ENCODE results near the gene MPG.

DNA sequence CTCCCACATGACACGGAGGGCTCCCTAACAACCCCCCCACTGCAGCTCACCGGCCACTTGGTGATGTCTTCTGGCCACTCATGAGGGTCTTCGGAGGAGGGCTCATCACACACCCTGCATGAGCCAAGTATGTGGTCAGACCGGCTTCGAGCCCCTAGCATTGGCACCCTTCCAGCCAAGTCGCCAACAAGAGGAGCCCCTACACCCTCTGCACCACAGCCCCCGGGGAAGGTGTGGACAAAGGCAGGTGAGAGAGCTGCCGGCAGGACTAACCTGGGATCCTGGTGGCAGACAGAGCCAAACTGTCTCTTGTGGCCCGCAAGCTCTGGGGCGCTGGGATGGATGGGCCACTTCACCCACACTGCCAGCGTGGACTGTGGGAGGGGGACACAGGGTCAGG lies 17.9 kb upstream of the MPG start:
- no peak for TF ChIP-seq SP1 (IDR thresholded peaks at IDR 0.05; ENCODE audit: low read depth, low read length)
- no peak for TF ChIP-seq POLR2AphosphoS5 (IDR thresholded peaks at IDR 0.05; ENCODE audit: low read depth, low read length)
- TF ChIP-seq RBBP5 (IDR thresholded peaks at IDR 0.05; ENCODE audit: borderline replicate concordance, low read depth, low read length), result no peak
- TF ChIP-seq, protein P1, sequence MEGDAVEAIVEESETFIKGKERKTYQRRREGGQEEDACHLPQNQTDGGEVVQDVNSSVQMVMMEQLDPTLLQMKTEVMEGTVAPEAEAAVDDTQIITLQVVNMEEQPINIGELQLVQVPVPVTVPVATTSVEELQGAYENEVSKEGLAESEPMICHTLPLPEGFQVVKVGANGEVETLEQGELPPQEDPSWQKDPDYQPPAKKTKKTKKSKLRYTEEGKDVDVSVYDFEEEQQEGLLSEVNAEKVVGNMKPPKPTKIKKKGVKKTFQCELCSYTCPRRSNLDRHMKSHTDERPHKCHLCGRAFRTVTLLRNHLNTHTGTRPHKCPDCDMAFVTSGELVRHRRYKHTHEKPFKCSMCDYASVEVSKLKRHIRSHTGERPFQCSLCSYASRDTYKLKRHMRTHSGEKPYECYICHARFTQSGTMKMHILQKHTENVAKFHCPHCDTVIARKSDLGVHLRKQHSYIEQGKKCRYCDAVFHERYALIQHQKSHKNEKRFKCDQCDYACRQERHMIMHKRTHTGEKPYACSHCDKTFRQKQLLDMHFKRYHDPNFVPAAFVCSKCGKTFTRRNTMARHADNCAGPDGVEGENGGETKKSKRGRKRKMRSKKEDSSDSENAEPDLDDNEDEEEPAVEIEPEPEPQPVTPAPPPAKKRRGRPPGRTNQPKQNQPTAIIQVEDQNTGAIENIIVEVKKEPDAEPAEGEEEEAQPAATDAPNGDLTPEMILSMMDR (IDR thresholded peaks at IDR 0.05; ENCODE audit: control extremely low read depth in 1 of 3, insufficient read depth in 1 of 3, low read depth in 1 of 3, low read length in 3 of 3), result no peak
- no peak for TF ChIP-seq EGR1 (IDR thresholded peaks at IDR 0.05; ENCODE audit: borderline replicate concordance, low read depth, low read length)
- no peak for TF ChIP-seq POLR2A (IDR thresholded peaks at IDR 0.05; ENCODE audit: control extremely low read depth in 1 of 2, low read depth in 2 of 2, low read length in 2 of 2)
- no peak for TF ChIP-seq POU5F1 (IDR thresholded peaks at IDR 0.05; ENCODE audit: low read depth, low read length)

Measured in H1 (cell line).